GM12878 (cell line): ENCODE data around the gene KIAA0408.

ENCODE experiments used
- ATF3 ChIP-seq: IDR thresholded peaks from 2 replicates; pipeline ENCODE4 v1.6.1; 2011; ENCODE audit warnings: low read depth, mild to moderate bottlenecking, low read length, moderate library complexity, borderline replicate concordance; ENCODE audit errors: extremely low read depth
- EP300 ChIP-seq, 2 experiments: fragments of 150-350 bp in 1 of 2; IDR thresholded peaks; 2 replicates each; pipeline ENCODE4 v1.6.1; 2011 to 2012; ENCODE audit warnings: low read depth in 2 of 2, low read length in 2 of 2, borderline replicate concordance in 1 of 2, improper control_type of control experiment in 1 of 2, inconsistent platforms in 1 of 2; ENCODE audit not compliant: control insufficient read depth in 1 of 2
- HDGF ChIP-seq: fragments of 450-650 bp; IDR thresholded peaks from 2 replicates; pipeline ENCODE4 v1.6.1; 2016; ENCODE audit warnings: antibody characterized with exemption
- LARP7 ChIP-seq: fragments of 450-650 bp; IDR thresholded peaks from 2 replicates; pipeline ENCODE4 v1.6.1; 2017; ENCODE audit warnings: mild to moderate bottlenecking
- MAX ChIP-seq: IDR thresholded peaks from 2 replicates; pipeline ENCODE4 v1.6.1; 2012; ENCODE audit warnings: low read depth, low read length, improper control_type of control experiment
- MYC ChIP-seq: IDR thresholded peaks from 2 replicates; pipeline ENCODE4 v1.6.1; 2011; ENCODE audit warnings: mild to moderate bottlenecking, low read length, moderate library complexity, inconsistent platforms; ENCODE audit not compliant: insufficient read depth, insufficient replicate concordance, insufficient read length, severe bottlenecking
- POLR2A ChIP-seq: IDR thresholded peaks from 2 replicates; pipeline ENCODE4 v1.6.1; 2011; ENCODE audit warnings: low read depth, mild to moderate bottlenecking, low read length
- PRDM15 ChIP-seq: fragments of 450-650 bp; formaldehyde crosslinking; IDR thresholded peaks from 2 replicates; pipeline ENCODE4 v1.4.0; 2020; ENCODE audit warnings: mild to moderate bottlenecking, moderate library complexity
- RCOR1 ChIP-seq: conservative IDR thresholded peaks from 2 replicates; pipeline ENCODE4 v1.6.1; 2012; ENCODE audit warnings: low read depth, low read length, improper control_type of control experiment
- TAF1 ChIP-seq: IDR thresholded peaks from 2 replicates; pipeline ENCODE4 v1.6.1; 2011; ENCODE audit warnings: mild to moderate bottlenecking, low read depth, low read length, borderline replicate concordance
- YY1 ChIP-seq: IDR thresholded peaks from 2 replicates; pipeline ENCODE4 v1.6.1; 2011; ENCODE audit warnings: low read depth, mild to moderate bottlenecking, low read length
- ZNF274 ChIP-seq: IDR thresholded peaks from one replicate; pipeline ENCODE4 v1.8.0; 2011; ENCODE audit not compliant: insufficient read length, insufficient read depth
- TF ChIP-seq, protein P1 (sequence below), 3 experiments: IDR thresholded peaks in 2 of 3; conservative IDR thresholded peaks in 1 of 3; 2 replicates each; pipeline ENCODE4 v1.5.1; 2011; ENCODE audit warnings: low read depth in 3 of 3, low read length in 3 of 3, mild to moderate bottlenecking in 3 of 3, control low read depth in 2 of 3, moderate library complexity in 2 of 3, inconsistent platforms in 1 of 3, mixed read lengths in 1 of 3; ENCODE audit not compliant: control insufficient read depth in 2 of 3, insufficient read depth in 1 of 3; ENCODE audit errors: extremely low read depth in 1 of 3
- TF ChIP-seq, protein P2 (sequence below): IDR thresholded peaks from 2 replicates; pipeline ENCODE4 v1.6.1; 2012; ENCODE audit warnings: mild to moderate bottlenecking, low read depth, low read length

- TF ChIP-seq POLR2A (no peak), MAX (no peak), ZNF274 (no peak), PRDM15 (no peak), EP300 (IDR thresholded peaks at IDR 0.05; ENCODE audit: borderline replicate concordance in 1 of 2, control insufficient read depth in 1 of 2, low read depth in 2 of 2, low read length in 2 of 2) (no peak), TAF1 (no peak), RCOR1 (no peak), HDGF (no peak), YY1 (no peak), MYC (no peak), ATF3 (no peak), LARP7 (no peak)
- TF ChIP-seq, protein P1, sequence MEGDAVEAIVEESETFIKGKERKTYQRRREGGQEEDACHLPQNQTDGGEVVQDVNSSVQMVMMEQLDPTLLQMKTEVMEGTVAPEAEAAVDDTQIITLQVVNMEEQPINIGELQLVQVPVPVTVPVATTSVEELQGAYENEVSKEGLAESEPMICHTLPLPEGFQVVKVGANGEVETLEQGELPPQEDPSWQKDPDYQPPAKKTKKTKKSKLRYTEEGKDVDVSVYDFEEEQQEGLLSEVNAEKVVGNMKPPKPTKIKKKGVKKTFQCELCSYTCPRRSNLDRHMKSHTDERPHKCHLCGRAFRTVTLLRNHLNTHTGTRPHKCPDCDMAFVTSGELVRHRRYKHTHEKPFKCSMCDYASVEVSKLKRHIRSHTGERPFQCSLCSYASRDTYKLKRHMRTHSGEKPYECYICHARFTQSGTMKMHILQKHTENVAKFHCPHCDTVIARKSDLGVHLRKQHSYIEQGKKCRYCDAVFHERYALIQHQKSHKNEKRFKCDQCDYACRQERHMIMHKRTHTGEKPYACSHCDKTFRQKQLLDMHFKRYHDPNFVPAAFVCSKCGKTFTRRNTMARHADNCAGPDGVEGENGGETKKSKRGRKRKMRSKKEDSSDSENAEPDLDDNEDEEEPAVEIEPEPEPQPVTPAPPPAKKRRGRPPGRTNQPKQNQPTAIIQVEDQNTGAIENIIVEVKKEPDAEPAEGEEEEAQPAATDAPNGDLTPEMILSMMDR (IDR thresholded peaks at IDR 0.05 in 2 of 3, conservative IDR thresholded peaks at IDR 0.05 in 1 of 3; ENCODE audit: control insufficient read depth in 2 of 3, extremely low read depth in 1 of 3, insufficient read depth in 1 of 3, low read depth in 3 of 3, low read length in 3 of 3), result no peak
- TF ChIP-seq, protein P2, sequence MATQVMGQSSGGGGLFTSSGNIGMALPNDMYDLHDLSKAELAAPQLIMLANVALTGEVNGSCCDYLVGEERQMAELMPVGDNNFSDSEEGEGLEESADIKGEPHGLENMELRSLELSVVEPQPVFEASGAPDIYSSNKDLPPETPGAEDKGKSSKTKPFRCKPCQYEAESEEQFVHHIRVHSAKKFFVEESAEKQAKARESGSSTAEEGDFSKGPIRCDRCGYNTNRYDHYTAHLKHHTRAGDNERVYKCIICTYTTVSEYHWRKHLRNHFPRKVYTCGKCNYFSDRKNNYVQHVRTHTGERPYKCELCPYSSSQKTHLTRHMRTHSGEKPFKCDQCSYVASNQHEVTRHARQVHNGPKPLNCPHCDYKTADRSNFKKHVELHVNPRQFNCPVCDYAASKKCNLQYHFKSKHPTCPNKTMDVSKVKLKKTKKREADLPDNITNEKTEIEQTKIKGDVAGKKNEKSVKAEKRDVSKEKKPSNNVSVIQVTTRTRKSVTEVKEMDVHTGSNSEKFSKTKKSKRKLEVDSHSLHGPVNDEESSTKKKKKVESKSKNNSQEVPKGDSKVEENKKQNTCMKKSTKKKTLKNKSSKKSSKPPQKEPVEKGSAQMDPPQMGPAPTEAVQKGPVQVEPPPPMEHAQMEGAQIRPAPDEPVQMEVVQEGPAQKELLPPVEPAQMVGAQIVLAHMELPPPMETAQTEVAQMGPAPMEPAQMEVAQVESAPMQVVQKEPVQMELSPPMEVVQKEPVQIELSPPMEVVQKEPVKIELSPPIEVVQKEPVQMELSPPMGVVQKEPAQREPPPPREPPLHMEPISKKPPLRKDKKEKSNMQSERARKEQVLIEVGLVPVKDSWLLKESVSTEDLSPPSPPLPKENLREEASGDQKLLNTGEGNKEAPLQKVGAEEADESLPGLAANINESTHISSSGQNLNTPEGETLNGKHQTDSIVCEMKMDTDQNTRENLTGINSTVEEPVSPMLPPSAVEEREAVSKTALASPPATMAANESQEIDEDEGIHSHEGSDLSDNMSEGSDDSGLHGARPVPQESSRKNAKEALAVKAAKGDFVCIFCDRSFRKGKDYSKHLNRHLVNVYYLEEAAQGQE, result no peak
Observed at GRCh38 chr6:127503022-127503421, 43.8 kb upstream of the KIAA0408 start.
